SK-N-SH (cell line): Measurements from ENCODE around the gene RHOT2. TPM values are rescaled to one million over a fixed set of nuclear protein-coding genes. Genes with fewer than 3 reads are reported as not detected.

Experiments used
- CTCF ChIA-PET: fragments of 300-600, 350-600 bp; formaldehyde crosslinking; extraction: SDS; loops from one replicate; lab custom pipeline; 2021; lab: Yijun Ruan, JAX
- POLR2A ChIA-PET: fragments of 350-600 bp; sonication (Branson Sonifier 250); formaldehyde crosslinking; extraction: SDS; loops from one replicate; lab custom pipeline; 2020; ENCODE audit warnings: antibody characterized with exemption, inconsistent platforms; lab: Yijun Ruan, JAX
- DNase-seq: peaks from one replicate; pipeline ENCODE4 v3.0.0; 2012
- H2AFZ ChIP-seq: fragments of 200-600 bp; sonication (generic); 2 replicates; pipeline ENCODE4 v1.8.1; 2016; ENCODE audit warnings: antibody characterized with exemption, mild to moderate bottlenecking, low read depth
- H3F3A ChIP-seq: fragments of 200-600 bp; sonication (generic); replicated peaks from 2 replicates; pipeline ENCODE3; 2016; ENCODE audit warnings: antibody characterized with exemption, mild to moderate bottlenecking; ENCODE audit not compliant: insufficient read depth
- H3K27ac ChIP-seq, 2 experiments: fragments of 200-500 bp in 1 of 2; fragments of 200-600 bp in 1 of 2; sonication (Bioruptor generic) in 1 of 2; sonication (generic), shearing (Covaris generic) in 1 of 2; 2 replicates each; pipeline versions ENCODE4 v1.5.1 to v1.6.1; 2014 to 2016; ENCODE audit warnings: low read depth in 2 of 2, inconsistent platforms in 1 of 2, low read length in 1 of 2, mild to moderate bottlenecking in 1 of 2, mixed read lengths in 1 of 2
- H3K27me3 ChIP-seq: fragments of 200-600 bp; sonication (generic), shearing (Covaris generic); 2 replicates; pipeline ENCODE4 v1.6.1; 2016; ENCODE audit warnings: mixed run types; ENCODE audit not compliant: insufficient read depth
- H3K36me3 ChIP-seq, 2 experiments: fragments of 200-500 bp in 1 of 2; fragments of 200-600 bp in 1 of 2; sonication (Bioruptor generic) in 1 of 2; sonication (generic) in 1 of 2; replicated peaks in 1 of 2; 2 replicates each; pipeline versions ENCODE3 to v1.5.1; 2014 to 2016; ENCODE audit warnings: low read length in 1 of 2, mild to moderate bottlenecking in 1 of 2; ENCODE audit not compliant: insufficient read depth in 2 of 2, control insufficient read depth in 1 of 2
- H3K4me1 ChIP-seq, 2 experiments: fragments of 200-500 bp in 1 of 2; fragments of 200-600 bp in 1 of 2; sonication (Bioruptor generic) in 1 of 2; sonication (generic), shearing (Covaris generic) in 1 of 2; 2 replicates each; pipeline versions ENCODE4 v1.5.1 to v1.6.1; 2014 to 2016; ENCODE audit warnings: low read depth in 1 of 2, low read length in 1 of 2, mixed run types in 1 of 2; ENCODE audit not compliant: insufficient read depth in 2 of 2, control insufficient read depth in 1 of 2
- H3K4me2 ChIP-seq: fragments of 200-600 bp; sonication (generic), shearing (Covaris generic); 2 replicates; pipeline ENCODE4 v1.6.1; 2017; ENCODE audit warnings: mixed run types
- H3K4me3 ChIP-seq, 2 experiments: fragments of 200-500 bp in 1 of 2; fragments of 200-600 bp in 1 of 2; sonication (Bioruptor generic) in 1 of 2; sonication (generic), shearing (Covaris generic) in 1 of 2; 2 replicates each; pipeline versions ENCODE4 v1.5.1 to v1.8.1; 2014 to 2016; ENCODE audit warnings: low read depth in 2 of 2, inconsistent platforms in 1 of 2, low read length in 1 of 2, mild to moderate bottlenecking in 1 of 2, mixed read lengths in 1 of 2, moderate library complexity in 1 of 2
- H3K79me2 ChIP-seq: fragments of 200-600 bp; sonication (generic); 2 replicates; pipeline ENCODE4 v1.8.1; 2017; ENCODE audit warnings: mild to moderate bottlenecking; ENCODE audit not compliant: insufficient read depth
- H3K9ac ChIP-seq: fragments of 200-600 bp; sonication (generic); 2 replicates; pipeline ENCODE4 v1.6.1; 2017; ENCODE audit warnings: mixed run types
- H3K9me2 ChIP-seq: fragments of 200-600 bp; sonication (generic); 2 replicates; pipeline ENCODE4 v1.6.1; 2017; ENCODE audit warnings: mixed run types
- H3K9me3 ChIP-seq: fragments of 200-600 bp; sonication (generic); 2 replicates; pipeline ENCODE4 v1.6.1; 2017; ENCODE audit warnings: mixed run types, mild to moderate bottlenecking, moderate library complexity
- H4K20me1 ChIP-seq: fragments of 200-600 bp; sonication (generic); 2 replicates; pipeline ENCODE4 v1.6.1; 2017; ENCODE audit warnings: mild to moderate bottlenecking, mixed run types; ENCODE audit not compliant: insufficient read depth
- CHD2 ChIP-seq: fragments of 150-350 bp; IDR thresholded peaks from 2 replicates; pipeline ENCODE4 v1.6.1; 2018; ENCODE audit warnings: low read length; ENCODE audit not compliant: partially characterized antibody
- CTCF ChIP-seq: fragments of 200-600 bp; sonication (generic); IDR thresholded peaks from 2 replicates; pipeline ENCODE4 v1.6.1; 2017; ENCODE audit warnings: antibody characterized with exemption, mild to moderate bottlenecking, moderate library complexity
- ELF1 ChIP-seq: IDR thresholded peaks from 2 replicates; pipeline ENCODE4 v1.4.0; 2012
- EP300 ChIP-seq, 2 experiments: IDR thresholded peaks; 2 replicates each; pipeline versions ENCODE4 v1.4.0 to v1.6.1; 2012; ENCODE audit warnings: borderline replicate concordance in 1 of 2, low read depth in 1 of 2, low read length in 1 of 2
- FOSL2 ChIP-seq: IDR thresholded peaks from 2 replicates; pipeline ENCODE4 v1.4.0; 2012; ENCODE audit warnings: low read depth, mild to moderate bottlenecking, moderate library complexity, borderline replicate concordance
- FOXJ3 ChIP-seq: sonication (generic); formaldehyde crosslinking; IDR thresholded peaks from 2 replicates; pipeline ENCODE4 v1.5.1; 2020; ENCODE audit warnings: mild to moderate bottlenecking, missing genetic modification reagents
- MAX ChIP-seq: IDR thresholded peaks from 2 replicates; pipeline ENCODE4 v1.4.0; 2012; ENCODE audit warnings: low read depth
- MEF2A ChIP-seq: IDR thresholded peaks from 2 replicates; pipeline ENCODE4 v1.4.0; 2012; ENCODE audit warnings: low read depth, borderline replicate concordance
- MXI1 ChIP-seq: IDR thresholded peaks from 2 replicates; pipeline ENCODE4 v1.6.1; 2012; ENCODE audit warnings: mild to moderate bottlenecking, low read depth, low read length, improper control_type of control experiment
- PBX3 ChIP-seq: IDR thresholded peaks from 2 replicates; pipeline ENCODE4; 2012
- POLR2AphosphoS5 ChIP-seq: IDR thresholded peaks from 2 replicates; pipeline ENCODE4 v1.6.1; 2012; ENCODE audit warnings: low read depth, low read length
- RXRA ChIP-seq: IDR thresholded peaks from 2 replicates; pipeline ENCODE4 v1.4.0; 2012; ENCODE audit warnings: low read depth, mild to moderate bottlenecking, borderline replicate concordance
- SIN3A ChIP-seq: IDR thresholded peaks from 2 replicates; pipeline ENCODE4 v1.6.1; 2012; ENCODE audit warnings: low read depth, mild to moderate bottlenecking, low read length, moderate library complexity, borderline replicate concordance
- SMC3 ChIP-seq: IDR thresholded peaks from 2 replicates; pipeline ENCODE4 v1.6.1; 2012; ENCODE audit warnings: low read depth, low read length, improper control_type of control experiment
- TAF1 ChIP-seq: IDR thresholded peaks from 2 replicates; pipeline ENCODE4 v1.6.1; 2012; ENCODE audit warnings: low read depth, mild to moderate bottlenecking, low read length, moderate library complexity, borderline replicate concordance
- TCF12 ChIP-seq: IDR thresholded peaks from 2 replicates; pipeline ENCODE4 v1.4.0; 2012
- USF2 ChIP-seq: fragments of 150-350 bp; IDR thresholded peaks from 2 replicates; pipeline ENCODE4 v1.6.1; 2017; ENCODE audit warnings: antibody characterized with exemption, low read length, low read depth, borderline replicate concordance
- YY1 ChIP-seq: IDR thresholded peaks from 2 replicates; pipeline ENCODE4 v1.4.0; 2012; ENCODE audit warnings: low read depth, mild to moderate bottlenecking
- ZBTB33 ChIP-seq: IDR thresholded peaks from 2 replicates; pipeline ENCODE4 v1.4.0; 2012; ENCODE audit warnings: low read depth, borderline replicate concordance
- WGBS: methylation state at CpG from one replicate; pipeline ENCODE4 v1.1.6; 2017; ENCODE audit warnings: low lambda C conversion rate; 5-methylcytosine and 5-hydroxymethylcytosine counted together
- polyA plus RNA-seq, 3 experiments: library from polyadenylated mRNA; depleted of rRNA; stranded (reverse); fragments of >200 nt; gene quantifications; 2 replicates each; pipeline ENCODE4 v1.2.3, GENCODE V29; 2012

Gene RHOT2
- polyA plus RNA-seq, 1 of the 3 experiments (the other 2 are of a cell fraction) = 229 TPM

- TF ChIP-seq SIN3A (no peak), SMC3 (no peak), ZBTB33 (no peak), CHD2 (peak; percentile 22), TCF12 (no peak), TAF1 (peak; percentile 41; the same call in 1 of the 2 replicates), EP300 (IDR thresholded peaks at IDR 0.05; ENCODE audit: borderline replicate concordance in 1 of 2, low read depth in 1 of 2, low read length in 1 of 2) (peak in 1 of 2 experiments; percentile 34; a peak in 1 of 4 replicates)
- TF ChIP-seq, all 33 proteins: peak for 9
These were observed 12.1 kb downstream of the RHOT2 start, which contains the start of gene STUB1 (continued) for GRCh38 chr16:679814-680624.

GRCh38 chr16:680625-680945 is 12.7 kb downstream of the RHOT2 start:
- DNase-seq = no peak
- peak overlapping the region; percentile 78 to 96 for H3K4me3 ChIP-seq
- peaks cover 13 to 30% of the 10 kb centered on the region in 2 experiments for H3K36me3 ChIP-seq
- peaks cover 10% of the 10 kb centered on the region for H3F3A ChIP-seq
- no peak for TF ChIP-seq TAF1
- TF ChIP-seq ELF1 = no peak
- TF ChIP-seq FOSL2 = no peak
- TF ChIP-seq MEF2A = no peak
- TF ChIP-seq TCF12 = no peak
- TF ChIP-seq SIN3A = no peak
- TF ChIP-seq CTCF = no peak
- no peak for TF ChIP-seq CHD2
- TF ChIP-seq YY1 = no peak
- no peak for TF ChIP-seq MAX
- TF ChIP-seq PBX3 = no peak
- TF ChIP-seq FOXJ3 (CRISPR knock-in tag) = no peak
- TF ChIP-seq RXRA = no peak
- no peak for TF ChIP-seq POLR2AphosphoS5
- no peak for TF ChIP-seq SMC3
- no peak for TF ChIP-seq USF2
- no peak for TF ChIP-seq MXI1
- 33% methylated on average over 1 of the region's 38 CpGs for WGBS
- ChIA-PET CTCF (interaction anchor here (0.8 to 3.8 kb wide), 9 partner anchors 9 to 92 kb away, joined by 3 to 20 read pairs (median 4); partner anchors contain the start of genes ANTKMT, METRN, RHOT2 and WDR24), POLR2A (interaction anchor here (0.9 to 2.2 kb wide), 5 partner anchors 9 to 40 kb away, joined by 3 to 12 read pairs (median 4); partner anchors contain the start of genes RHOT2, WDR24 and WDR90)
- H3K9me3 ChIP-seq = no peaks in the 10 kb centered on the region
- no peaks in the 10 kb centered on the region for H3K27me3 ChIP-seq
- H3K9ac ChIP-seq = peak overlapping the region; percentile 80
- peaks cover 8 to 51% of the 10 kb centered on the region in 2 experiments; a peak in 2 of 4 replicates for H3K4me1 ChIP-seq
- H3K79me2 ChIP-seq = peaks cover 37% of the 10 kb centered on the region
- no peak overlapping the region for H2AFZ ChIP-seq
- H3K27ac ChIP-seq = peak overlapping the region; percentile 86 to 98; a peak in 3 of 4 replicates
- H3K4me2 ChIP-seq = peak overlapping the region; percentile 90
- peaks cover 23% of the 10 kb centered on the region for H4K20me1 ChIP-seq
- H3K9me2 ChIP-seq = no peaks in the 10 kb centered on the region
